DND-41 (cell line): Measurements from ENCODE around the gene DOCK8.

Experiments
- ATAC-seq: fragments of 200-7000 bp; cut with Tn5 transposase; 3 replicates; pipeline ENCODE4 v1.9.1; 2021; ENCODE audit warnings: low read depth; ENCODE audit not compliant: insufficient read depth
- DNase-seq: peaks from one replicate; pipeline ENCODE4 v3.0.0-alpha.2; 2020
- H2AFZ ChIP-seq: 2 replicates; pipeline ENCODE4 v1.6.0; 2012; ENCODE audit warnings: low read depth, low read length
- H3K27ac ChIP-seq: 2 replicates; pipeline ENCODE4 v1.5.1; 2012; ENCODE audit warnings: low read length, inconsistent platforms
- H3K27me3 ChIP-seq: fragments of 200-600 bp; sonication (generic); 2 replicates; pipeline ENCODE4 v1.6.0; 2012; ENCODE audit warnings: low read length, mild to moderate bottlenecking, inconsistent platforms; ENCODE audit not compliant: insufficient read depth, poor library complexity
- H3K36me3 ChIP-seq: 2 replicates; pipeline ENCODE4 v1.5.1; 2012; ENCODE audit warnings: low read length, inconsistent platforms; ENCODE audit not compliant: insufficient read depth
- H3K4me1 ChIP-seq: 2 replicates; pipeline ENCODE4 v1.5.1; 2012; ENCODE audit warnings: mild to moderate bottlenecking, low read length; ENCODE audit not compliant: insufficient read depth
- H3K4me2 ChIP-seq: 2 replicates; pipeline ENCODE4 v1.6.0; 2012; ENCODE audit warnings: mild to moderate bottlenecking, moderate library complexity, low read length, inconsistent platforms; ENCODE audit not compliant: insufficient read depth
- H3K4me3 ChIP-seq, 2 experiments: fragments of 200-600 bp in 1 of 2; shearing (Covaris generic) in 1 of 2; 2 replicates each; pipeline ENCODE4 v1.5.1; 2012 to 2016; ENCODE audit warnings: inconsistent platforms in 2 of 2, low read length in 2 of 2, mild to moderate bottlenecking in 2 of 2, low read depth in 1 of 2, moderate library complexity in 1 of 2
- H3K79me2 ChIP-seq: 2 replicates; pipeline ENCODE4 v1.6.0; 2012; ENCODE audit warnings: low read length, inconsistent platforms; ENCODE audit not compliant: insufficient read depth
- H3K9ac ChIP-seq: 2 replicates; pipeline ENCODE4 v1.6.0; 2012; ENCODE audit warnings: low read depth, mild to moderate bottlenecking, inconsistent platforms, low read length, moderate library complexity
- H3K9me3 ChIP-seq: 2 replicates; pipeline ENCODE4 v1.5.1; 2012; ENCODE audit warnings: low read length, moderate library complexity, mild to moderate bottlenecking, inconsistent platforms; ENCODE audit not compliant: insufficient read depth, severe bottlenecking
- H4K20me1 ChIP-seq: 2 replicates; pipeline ENCODE4 v1.6.0; 2012; ENCODE audit warnings: low read length; ENCODE audit not compliant: insufficient read depth
- CTCF ChIP-seq: IDR thresholded peaks from 2 replicates; pipeline ENCODE4 v1.5.1; 2012; ENCODE audit warnings: borderline replicate concordance, low read length, moderate library complexity, mild to moderate bottlenecking; ENCODE audit not compliant: poor library complexity, severe bottlenecking; ENCODE audit errors: extremely low read depth
- EZH2 ChIP-seq: IDR thresholded peaks from 3 replicates; pipeline ENCODE4 v1.6.1; 2012; ENCODE audit warnings: borderline replicate concordance, low read depth, mild to moderate bottlenecking, moderate library complexity, low read length, inconsistent platforms; ENCODE audit not compliant: severe bottlenecking

The DOCK8 gene

GRCh38 chr9:237858-238345 lies 23.2 kb downstream of the DOCK8 start:
- Histone ChIP-seq H4K20me1 (no peaks in the 10 kb centered on the region), H3K27ac (no peak overlapping the region; the same call in 1 of the 2 replicates), H3K4me1 (peaks cover 17% of the 10 kb centered on the region), H2AFZ (no peak overlapping the region), H3K4me3 (no peak overlapping the region), H3K79me2 (no peaks in the 10 kb centered on the region), H3K4me2 (0 out of 2 replicates have a peak overlapping the region, but pooled peaks have one; percentile 12), H3K36me3 (no peaks in the 10 kb centered on the region), H3K9ac (no peak overlapping the region), H3K9me3 (no peaks in the 10 kb centered on the region), H3K27me3 (no peaks in the 10 kb centered on the region)
- TF ChIP-seq EZH2 (no peak), CTCF (no peak)
- ATAC-seq, result peak; percentile 59
- DNase-seq, result no peak

- H3K4me2 ChIP-seq, result no peak overlapping the region
- H3K4me3 ChIP-seq, result no peak overlapping the region
- H3K4me1 ChIP-seq, result peaks cover 9% of the 10 kb centered on the region
- TF ChIP-seq EZH2 (no peak), CTCF (no peak)
- H3K36me3 ChIP-seq, result no peaks in the 10 kb centered on the region
- H2AFZ ChIP-seq, result no peak overlapping the region
- ATAC-seq (no peak), DNase-seq (no peak)
- H3K9ac ChIP-seq, result no peak overlapping the region
- no peaks in the 10 kb centered on the region for H3K79me2 ChIP-seq
- H3K27me3 ChIP-seq, result no peaks in the 10 kb centered on the region
- no peaks in the 10 kb centered on the region for H4K20me1 ChIP-seq
- no peak overlapping the region for H3K27ac ChIP-seq
- H3K9me3 ChIP-seq, result no peaks in the 10 kb centered on the region
Measured at GRCh38 chr9:242461-243080, 27.9 kb downstream of the DOCK8 start.

DNA sequence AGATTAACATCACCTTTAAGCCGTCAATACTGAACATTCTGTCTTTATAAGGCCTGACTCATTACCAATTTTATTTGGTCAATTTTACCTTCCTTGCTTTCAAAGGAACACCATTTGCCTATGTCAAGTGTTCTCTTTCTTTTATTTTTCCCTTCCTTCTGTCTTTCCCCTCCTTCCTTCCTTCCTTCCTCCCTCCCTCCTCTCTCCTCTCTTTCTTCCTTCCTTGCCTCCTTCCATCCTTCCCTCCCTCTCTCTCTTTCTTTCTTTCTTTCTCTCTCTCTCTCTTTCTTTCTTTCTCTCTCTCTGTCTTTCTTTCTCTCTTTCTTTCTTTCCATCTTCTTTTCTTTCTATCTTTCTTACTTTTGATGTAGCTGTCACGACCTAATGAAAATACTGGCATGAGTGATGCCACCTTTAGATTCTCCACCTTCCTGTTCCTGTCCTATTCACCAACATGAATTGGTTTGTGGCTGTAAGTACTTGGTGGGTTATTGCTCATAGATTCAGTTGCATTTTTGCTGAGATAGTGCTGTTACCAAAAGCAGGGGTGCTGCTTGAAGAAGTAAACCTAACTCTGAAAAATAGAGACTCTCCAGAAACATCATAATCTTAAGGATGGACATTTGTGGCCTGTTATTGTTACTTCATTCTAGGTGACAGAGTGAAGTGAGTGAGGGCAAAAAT lies 33.8 kb downstream of the DOCK8 start:
- Histone ChIP-seq H3K4me2 (no peak overlapping the region), H3K4me3 (no peak overlapping the region), H3K27me3 (no peaks in the 10 kb centered on the region)

More for the DNA sequence above, 33.8 kb downstream of the DOCK8 start:
- Histone ChIP-seq H3K4me1 (no peaks in the 10 kb centered on the region), H4K20me1 (no peaks in the 10 kb centered on the region), H3K9me3 (no peaks in the 10 kb centered on the region), H3K36me3 (no peaks in the 10 kb centered on the region), H3K27ac (no peak overlapping the region), H2AFZ (no peak overlapping the region), H3K79me2 (no peaks in the 10 kb centered on the region), H3K9ac (no peak overlapping the region)
- TF ChIP-seq EZH2 (no peak), CTCF (no peak)
- DNase-seq (no peak), ATAC-seq (no peak)
